NOMO-1 treated with DMSO at 0.1 percent for 48 hours (cell line): ENCODE results near the gene VAPA.

ENCODE experiments used
- DNase-seq: peaks from one replicate; lab custom pipeline; 2025; ENCODE audit not compliant: unreplicated experiment; lab: John Stamatoyannopoulos, UW

Gene VAPA

GRCh38 chr18:9969247-9969646 is 55.4 kb downstream of the VAPA start:
- peak; percentile 34 for DNase-seq

- peak; percentile 68 for DNase-seq
These were observed 57.6 kb downstream of the VAPA start for GRCh38 chr18:9971313-9971920.

GRCh38 chr18:9973470-9973869 is 59.7 kb downstream of the VAPA start:
- DNase-seq, result no peak

- no peak for DNase-seq
These were observed 60.6 kb downstream of the VAPA start for GRCh38 chr18:9974279-9974915.

- DNase-seq, result no peak
These were observed 61.8 kb downstream of the VAPA start for GRCh38 chr18:9975658-9976057.

- no peak for DNase-seq
These were observed 68.9 kb downstream of the VAPA start for GRCh38 chr18:9982711-9983110.

GRCh38 chr18:9984080-9984479 is 70.3 kb downstream of the VAPA start:
- DNase-seq, result no peak

GRCh38 chr18:9985641-9986040 is 71.8 kb downstream of the VAPA start:
- no peak for DNase-seq

- no peak for DNase-seq
These were observed 72.5 kb downstream of the VAPA start for GRCh38 chr18:9986156-9986930.

GRCh38 chr18:9987345-9987744 is 73.5 kb downstream of the VAPA start:
- no peak for DNase-seq

GRCh38 chr18:9987931-9988330 is 74.1 kb downstream of the VAPA start:
- DNase-seq, result no peak

- DNase-seq, result no peak
These were observed 74.8 kb downstream of the VAPA start for GRCh38 chr18:9988665-9989064.

- DNase-seq, result peak; percentile 51
These were observed 75.7 kb downstream of the VAPA start for GRCh38 chr18:9989481-9989880.

GRCh38 chr18:9991011-9992000 is 77.5 kb downstream of the VAPA start:
- no peak for DNase-seq

GRCh38 chr18:9992300-9992972 is 78.6 kb downstream of the VAPA start:
- no peak for DNase-seq

- no peak for DNase-seq
These were observed 79.2 kb downstream of the VAPA start for GRCh38 chr18:9992973-9993520.

GRCh38 chr18:9993521-9994025 is 79.8 kb downstream of the VAPA start:
- DNase-seq, result no peak

GRCh38 chr18:9994026-9994570 is 80.3 kb downstream of the VAPA start:
- no peak for DNase-seq

- no peak for DNase-seq
These were observed 81.0 kb downstream of the VAPA start for GRCh38 chr18:9994701-9995235.
